NT2/D1 (cell line): ENCODE measurements around the gene TK2.

Experiments used
- DNase-seq: peaks from one replicate; pipeline ENCODE4 v3.0.0-alpha.2; 2011; ENCODE audit warnings: low read depth, low spot score
- H3K27me3 ChIP-seq: 2 replicates; pipeline ENCODE4 v1.6.0; 2011; ENCODE audit warnings: mild to moderate bottlenecking; ENCODE audit not compliant: insufficient read length, insufficient read depth
- H3K36me3 ChIP-seq: 2 replicates; pipeline ENCODE4 v1.6.1; 2011; ENCODE audit warnings: mild to moderate bottlenecking, low read length, mixed read lengths; ENCODE audit not compliant: insufficient read depth, insufficient read length
- H3K4me1 ChIP-seq: 2 replicates; pipeline ENCODE4 v1.5.1; 2011; ENCODE audit not compliant: insufficient read depth, insufficient read length
- H3K4me3 ChIP-seq: 2 replicates; pipeline ENCODE4 v1.5.1; 2011; ENCODE audit warnings: low read depth; ENCODE audit not compliant: insufficient read length
- H3K9ac ChIP-seq: 2 replicates; pipeline ENCODE4 v1.6.0; 2011; ENCODE audit warnings: low read depth; ENCODE audit not compliant: insufficient read length
- H3K9me3 ChIP-seq: 2 replicates; pipeline ENCODE4 v1.5.1; 2011; ENCODE audit warnings: mild to moderate bottlenecking, low read length; ENCODE audit not compliant: insufficient read depth
- SUZ12 ChIP-seq: IDR thresholded peaks from 2 replicates; pipeline ENCODE4 v1.6.1; 2011; ENCODE audit not compliant: insufficient read length, insufficient read depth; ENCODE audit errors: extremely low read depth
- YY1 ChIP-seq: IDR thresholded peaks from 2 replicates; pipeline ENCODE4 v1.6.1; 2011; ENCODE audit not compliant: insufficient read length, insufficient read depth
- ZNF274 ChIP-seq: IDR thresholded peaks from 2 replicates; pipeline ENCODE4 v1.6.1; 2011; ENCODE audit warnings: mild to moderate bottlenecking, low read depth, low read length

TK2 gene

DNA sequence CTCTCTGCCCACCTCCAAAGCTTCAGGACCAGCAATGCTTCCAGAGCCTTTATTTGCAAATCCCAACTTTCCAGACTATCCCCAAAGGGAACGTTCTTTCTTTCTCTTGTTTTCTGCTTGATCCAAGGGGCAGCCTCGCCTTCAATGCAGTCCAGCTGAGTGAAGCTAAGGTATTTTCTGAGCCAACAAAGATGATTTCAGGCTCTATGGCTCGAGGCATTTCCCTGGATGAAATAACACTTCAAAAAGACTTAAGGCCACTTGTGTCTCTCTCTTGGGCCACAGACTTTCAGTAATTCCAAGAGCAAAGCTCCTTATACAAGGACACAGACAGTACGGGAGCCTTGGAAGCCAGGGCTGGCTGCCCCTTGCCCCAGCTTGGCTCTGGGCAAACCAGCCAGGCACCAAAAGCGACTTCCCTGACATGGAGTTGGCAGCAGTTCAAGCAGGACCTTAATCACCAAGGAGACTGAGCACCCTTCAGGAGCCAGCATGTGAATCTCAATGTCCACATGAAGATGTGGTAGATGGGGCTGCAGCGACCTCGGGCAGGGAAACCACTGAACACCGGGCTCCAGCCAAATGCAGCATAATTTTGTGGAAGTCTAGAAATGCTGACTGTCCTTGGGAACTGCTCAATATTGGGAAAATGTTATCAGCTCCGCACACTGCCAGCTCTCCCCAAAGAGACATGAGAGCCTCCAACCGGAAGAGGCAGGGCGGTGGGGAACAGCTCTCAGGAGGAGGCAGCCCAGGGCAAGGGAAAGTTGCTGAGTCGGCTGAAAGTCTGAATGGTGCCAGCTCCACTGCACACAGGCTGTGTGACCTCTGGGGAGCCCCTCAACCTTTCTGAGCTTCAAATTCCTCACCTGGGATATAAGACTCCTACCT lies 39.0 kb downstream of the TK2 start:
- Histone ChIP-seq H3K4me1 (peaks cover 33% of the 10 kb centered on the region), H3K9ac (no peak overlapping the region), H3K36me3 (peaks cover 4% of the 10 kb centered on the region), H3K27me3 (no peaks in the 10 kb centered on the region), H3K4me3 (no peak overlapping the region), H3K9me3 (peaks cover 4% of the 10 kb centered on the region; the same call in 1 of the 2 replicates)
- DNase-seq = no peak
- TF ChIP-seq YY1 = no peak

DNA sequence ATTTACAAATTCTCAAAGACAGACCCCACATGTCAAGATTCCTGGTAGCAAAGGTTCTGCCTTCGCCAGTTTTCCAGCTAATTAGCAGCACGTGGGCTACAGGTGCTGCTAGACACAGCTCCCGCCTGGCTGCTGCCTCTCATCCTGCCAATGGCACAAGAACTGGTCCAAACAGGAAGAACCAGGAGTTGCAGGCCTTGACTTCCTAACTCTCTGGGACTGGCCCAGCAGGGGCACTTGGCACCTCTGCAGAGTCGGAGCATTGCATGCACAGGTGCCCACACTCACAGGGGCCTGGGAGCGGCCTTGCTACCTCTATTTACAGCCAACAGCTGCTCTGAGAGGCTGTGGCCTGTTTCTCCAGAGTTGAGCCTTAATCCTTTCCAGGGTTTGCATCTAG lies 39.6 kb downstream of the TK2 start:
- Histone ChIP-seq H3K4me1 (peaks cover 31% of the 10 kb centered on the region), H3K9me3 (peaks cover 4% of the 10 kb centered on the region; the same call in 1 of the 2 replicates)

DNA sequence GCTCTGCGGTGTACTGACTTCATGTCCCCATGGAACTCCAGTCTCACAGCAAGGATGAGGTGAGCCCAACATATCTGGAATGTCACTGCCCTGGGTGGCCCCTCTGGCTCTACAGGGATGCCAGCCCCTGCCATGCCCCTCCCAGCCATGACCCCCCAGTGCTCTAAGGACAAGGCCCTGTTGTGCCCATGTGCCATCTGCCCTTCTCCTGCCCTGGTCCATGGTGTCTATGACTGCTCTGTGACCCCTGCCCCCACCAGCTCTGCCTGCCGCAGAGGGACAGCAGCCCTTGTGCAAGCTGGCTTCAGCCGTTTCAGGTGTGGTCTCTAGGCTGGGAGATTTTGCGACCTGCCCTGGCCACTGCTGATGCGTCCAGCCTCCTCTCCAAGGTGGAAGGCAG lies 40.3 kb downstream of the TK2 start:
- DNase-seq = no peak
- peaks cover 31% of the 10 kb centered on the region for H3K4me1 ChIP-seq
- H3K36me3 ChIP-seq = no peaks in the 10 kb centered on the region
- TF ChIP-seq SUZ12 (no peak), ZNF274 (no peak), YY1 (no peak)
- H3K4me3 ChIP-seq = no peak overlapping the region
- H3K9me3 ChIP-seq = peaks cover 4% of the 10 kb centered on the region; the same call in 1 of the 2 replicates
- no peak overlapping the region for H3K9ac ChIP-seq
- no peaks in the 10 kb centered on the region for H3K27me3 ChIP-seq

More for the DNA sequence above, 39.6 kb downstream of the TK2 start:
- H3K36me3 ChIP-seq = no peaks in the 10 kb centered on the region
- no peak for DNase-seq
- TF ChIP-seq ZNF274 (no peak), YY1 (no peak), SUZ12 (no peak)
- no peaks in the 10 kb centered on the region for H3K27me3 ChIP-seq
- no peak overlapping the region for H3K9ac ChIP-seq
- no peak overlapping the region for H3K4me3 ChIP-seq

DNA sequence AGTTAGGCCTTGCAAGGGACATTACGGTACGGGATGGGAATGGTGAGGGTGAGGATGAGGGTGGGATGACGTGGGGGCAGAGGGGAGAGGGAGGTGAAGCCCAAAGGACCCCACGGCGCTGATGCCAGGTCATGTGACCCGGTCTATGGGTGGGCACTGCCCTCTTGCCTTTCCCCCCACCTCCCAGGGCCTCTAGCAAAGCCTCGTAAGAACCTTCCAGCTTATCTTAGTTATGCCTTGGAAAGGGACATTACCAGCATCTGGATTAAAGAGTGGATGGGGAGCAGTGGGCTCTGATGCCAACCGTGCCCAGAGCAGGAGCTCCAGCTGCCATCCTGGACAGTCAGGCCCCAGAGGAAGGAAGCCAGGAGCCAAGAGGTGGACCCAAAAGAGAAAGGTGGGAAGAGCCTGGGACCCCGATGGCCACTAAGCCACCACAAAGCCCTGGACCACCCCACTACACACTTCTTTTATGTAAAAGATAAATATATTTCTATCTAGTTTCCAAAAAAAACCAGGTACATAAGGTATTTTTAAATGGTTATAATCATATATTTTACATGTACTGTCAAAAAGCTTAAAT lies 40.9 kb downstream of the TK2 start:
- H3K4me1 ChIP-seq = peaks cover 31% of the 10 kb centered on the region

DNA sequence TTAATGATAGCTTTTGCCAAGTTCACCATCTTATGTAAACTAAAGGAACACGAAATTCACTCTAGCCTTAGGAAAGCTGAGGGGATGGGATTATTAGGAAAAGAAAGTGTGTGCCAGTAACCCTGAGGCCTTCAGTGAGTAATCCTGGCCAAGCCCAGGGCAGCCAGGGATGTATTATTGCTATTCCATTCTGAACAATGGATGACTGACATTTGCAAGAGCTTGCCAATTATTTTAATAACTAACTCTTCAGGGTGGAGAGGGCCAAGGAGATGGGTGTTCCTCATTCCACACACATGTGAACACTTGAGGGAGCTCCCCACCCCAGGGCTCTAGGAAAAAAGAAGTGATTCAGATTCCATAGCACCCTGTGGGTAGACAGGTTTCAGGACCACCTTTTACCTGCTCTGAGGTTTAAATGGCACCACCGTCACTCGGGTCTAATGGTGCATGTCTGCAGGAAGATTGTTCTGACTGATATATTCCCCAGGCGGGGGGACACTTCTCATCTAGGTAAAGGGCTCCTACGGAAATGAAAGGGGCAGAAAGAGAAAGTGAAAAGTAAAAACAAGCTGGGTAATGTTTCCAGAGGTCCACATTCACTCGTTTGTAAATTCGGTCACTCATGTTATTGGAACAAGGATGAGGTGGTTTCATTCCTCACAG lies 41.5 kb downstream of the TK2 start:
- H3K4me3 ChIP-seq = no peak overlapping the region
- DNase-seq = no peak
- H3K9me3 ChIP-seq = no peaks in the 10 kb centered on the region
- peaks cover 27% of the 10 kb centered on the region for H3K4me1 ChIP-seq
- H3K9ac ChIP-seq = no peak overlapping the region
- TF ChIP-seq ZNF274 (no peak), YY1 (no peak), SUZ12 (no peak)
- H3K27me3 ChIP-seq = no peaks in the 10 kb centered on the region
- H3K36me3 ChIP-seq = no peaks in the 10 kb centered on the region

More for the DNA sequence above, 40.9 kb downstream of the TK2 start:
- Histone ChIP-seq H3K4me3 (no peak overlapping the region), H3K9me3 (peaks cover 4% of the 10 kb centered on the region; the same call in 1 of the 2 replicates), H3K9ac (no peak overlapping the region), H3K36me3 (no peaks in the 10 kb centered on the region), H3K27me3 (no peaks in the 10 kb centered on the region)
- TF ChIP-seq SUZ12 (no peak), YY1 (no peak), ZNF274 (no peak)
- no peak for DNase-seq

DNA sequence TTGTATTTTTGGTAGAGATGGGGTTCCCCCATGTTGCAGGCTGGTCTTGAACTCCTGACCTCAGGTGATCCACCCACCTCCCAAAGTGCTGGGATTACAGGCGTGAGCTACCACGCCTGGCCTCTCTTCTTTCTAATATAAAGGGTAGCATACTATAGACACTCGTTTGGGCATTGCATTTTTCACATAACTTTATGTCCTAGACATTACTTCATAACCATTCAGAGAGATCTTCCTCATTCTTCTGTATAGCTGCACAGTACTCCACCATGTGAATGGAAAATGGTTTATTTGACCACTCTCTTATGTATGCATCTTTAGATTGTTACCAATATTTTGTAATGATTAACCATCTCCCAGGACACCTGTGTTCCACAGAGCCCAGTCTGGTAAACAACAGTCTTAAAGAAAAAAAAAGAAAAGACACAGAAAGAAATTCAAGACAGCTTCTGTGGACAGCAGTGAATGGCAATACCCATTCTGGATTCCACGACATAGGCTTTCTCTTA lies 42.1 kb downstream of the TK2 start:
- TF ChIP-seq SUZ12 (no peak), YY1 (no peak), ZNF274 (no peak)
- Histone ChIP-seq H3K36me3 (no peaks in the 10 kb centered on the region), H3K9me3 (no peaks in the 10 kb centered on the region), H3K4me3 (no peak overlapping the region), H3K27me3 (no peaks in the 10 kb centered on the region), H3K9ac (no peak overlapping the region), H3K4me1 (peaks cover 22% of the 10 kb centered on the region)
- DNase-seq = no peak

DNA sequence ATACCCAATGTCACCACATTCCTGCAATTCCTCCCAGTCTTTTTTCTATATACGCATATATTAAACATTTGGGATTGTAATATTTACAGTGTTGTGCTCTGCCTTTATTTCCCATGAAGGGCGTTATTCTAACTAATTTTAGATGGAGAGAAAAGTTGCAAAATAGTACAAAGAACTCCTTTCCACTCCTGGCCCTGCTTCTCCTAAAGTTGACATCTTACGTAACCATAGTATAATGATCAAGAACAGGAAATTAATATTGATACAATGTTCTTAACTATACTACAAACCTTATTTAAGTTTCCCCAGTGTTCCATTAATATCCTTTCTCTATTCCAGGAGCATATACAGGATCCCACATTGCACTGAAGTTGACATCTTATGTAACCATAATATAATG lies 46.3 kb downstream of the TK2 start:
- Histone ChIP-seq H3K36me3 (no peaks in the 10 kb centered on the region), H3K9me3 (no peaks in the 10 kb centered on the region), H3K9ac (no peak overlapping the region), H3K27me3 (no peaks in the 10 kb centered on the region), H3K4me3 (no peak overlapping the region), H3K4me1 (no peaks in the 10 kb centered on the region)
- DNase-seq = no peak
- TF ChIP-seq ZNF274 (no peak), SUZ12 (no peak), YY1 (no peak)
